Breast epithelium (tissue), 3 donors: ENCODE results near the gene VAV3.

Experiments
- CTCF ChIP-seq, 3 donors: fragments of 450-650 bp; IDR thresholded peaks; one replicate each; pipeline ENCODE4 v1.5.1; 2016 to 2017; ENCODE audit warnings: antibody characterized with exemption in 3 of 3, mild to moderate bottlenecking in 3 of 3, moderate library complexity in 3 of 3
- POLR2AphosphoS5 ChIP-seq, 3 donors: sonication (generic); formaldehyde crosslinking; IDR thresholded peaks; one replicate each; pipeline ENCODE4 v1.6.1; 2017; ENCODE audit warnings: antibody characterized with exemption in 3 of 3

- no peak for TF ChIP-seq CTCF (IDR thresholded peaks at IDR 0.05)
- TF ChIP-seq POLR2AphosphoS5 (IDR thresholded peaks at IDR 0.05): no peak
Measured at GRCh38 chr1:107563441-107563840, 401.5 kb downstream of the VAV3 start.
